Mammary epithelial cell (primary cell): ENCODE data around the gene DUXA.

Source experiments
- EZH2 ChIP-seq: IDR thresholded peaks from 2 replicates; pipeline ENCODE4 v1.6.1; 2012; ENCODE audit warnings: low read length, inconsistent platforms, borderline replicate concordance
- TF ChIP-seq, protein P1 (sequence below), 2 donors: IDR thresholded peaks in 1 of 2; conservative IDR thresholded peaks in 1 of 2; 2 replicates each; pipeline ENCODE4 v1.5.1; 2011 to 2012; ENCODE audit warnings: inconsistent platforms in 2 of 2, low read length in 2 of 2, mild to moderate bottlenecking in 2 of 2, control low read depth in 1 of 2, low read depth in 1 of 2; ENCODE audit not compliant: insufficient read depth in 1 of 2; ENCODE audit errors: extremely low read depth in 1 of 2

DNA sequence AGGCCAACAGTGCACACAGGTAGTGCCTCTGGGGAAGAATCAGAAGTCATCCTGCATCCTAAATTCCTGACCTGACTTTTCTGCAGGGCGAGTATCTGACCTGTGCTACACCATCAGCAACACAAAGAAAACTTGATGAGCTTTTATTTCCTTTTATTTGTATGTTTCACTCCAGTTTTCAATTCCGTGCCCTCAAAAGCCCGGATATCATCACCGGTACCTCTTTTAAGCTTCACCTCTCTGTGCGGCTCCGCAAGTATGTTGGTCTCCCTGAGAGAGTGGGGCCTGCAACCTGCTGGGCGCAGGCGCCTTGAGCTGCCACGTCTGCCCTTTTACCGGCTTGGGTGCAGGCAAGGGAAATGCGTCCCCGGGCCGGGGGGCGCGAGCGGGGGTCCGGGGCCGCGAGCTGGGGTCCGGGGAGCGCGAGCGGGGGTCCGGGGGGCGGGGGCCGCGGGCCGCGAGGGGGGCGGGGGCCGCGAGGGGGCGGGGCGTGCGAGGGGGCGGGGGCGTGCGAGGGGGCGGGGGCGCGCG lies 4.3 kb upstream of the DUXA start:
- TF ChIP-seq EZH2 = no peak
- TF ChIP-seq, protein P1, sequence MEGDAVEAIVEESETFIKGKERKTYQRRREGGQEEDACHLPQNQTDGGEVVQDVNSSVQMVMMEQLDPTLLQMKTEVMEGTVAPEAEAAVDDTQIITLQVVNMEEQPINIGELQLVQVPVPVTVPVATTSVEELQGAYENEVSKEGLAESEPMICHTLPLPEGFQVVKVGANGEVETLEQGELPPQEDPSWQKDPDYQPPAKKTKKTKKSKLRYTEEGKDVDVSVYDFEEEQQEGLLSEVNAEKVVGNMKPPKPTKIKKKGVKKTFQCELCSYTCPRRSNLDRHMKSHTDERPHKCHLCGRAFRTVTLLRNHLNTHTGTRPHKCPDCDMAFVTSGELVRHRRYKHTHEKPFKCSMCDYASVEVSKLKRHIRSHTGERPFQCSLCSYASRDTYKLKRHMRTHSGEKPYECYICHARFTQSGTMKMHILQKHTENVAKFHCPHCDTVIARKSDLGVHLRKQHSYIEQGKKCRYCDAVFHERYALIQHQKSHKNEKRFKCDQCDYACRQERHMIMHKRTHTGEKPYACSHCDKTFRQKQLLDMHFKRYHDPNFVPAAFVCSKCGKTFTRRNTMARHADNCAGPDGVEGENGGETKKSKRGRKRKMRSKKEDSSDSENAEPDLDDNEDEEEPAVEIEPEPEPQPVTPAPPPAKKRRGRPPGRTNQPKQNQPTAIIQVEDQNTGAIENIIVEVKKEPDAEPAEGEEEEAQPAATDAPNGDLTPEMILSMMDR (conservative IDR thresholded peaks at IDR 0.05 in 1 of 2, IDR thresholded peaks at IDR 0.05 in 1 of 2; ENCODE audit: extremely low read depth in 1 of 2, insufficient read depth in 1 of 2, low read depth in 1 of 2, low read length in 2 of 2) = no peak
